LNCaP clone FGC (cell line): ENCODE results near the gene NFIL3.

Experiments
- DNase-seq: peaks from one replicate; pipeline ENCODE4 v3.0.0-alpha.2; 2011; ENCODE audit warnings: low read depth
- H3K4me3 ChIP-seq: 2 replicates; pipeline ENCODE4 v1.5.1; 2011; ENCODE audit warnings: mild to moderate bottlenecking, low read depth, low read length, control low read depth
- CTCF ChIP-seq: IDR thresholded peaks from 2 replicates; pipeline ENCODE4 v1.5.1; 2012; ENCODE audit warnings: mild to moderate bottlenecking; ENCODE audit not compliant: control insufficient read depth, insufficient read depth; ENCODE audit errors: extremely low read depth

The NFIL3 gene

GRCh38 chr9:91359083-91359482, 64.5 kb downstream of the NFIL3 start:
- no peak overlapping the region for H3K4me3 ChIP-seq
- no peak for TF ChIP-seq CTCF
- no peak for DNase-seq
